Measurements from ENCODE around the gene GATAD2A. TPM values are rescaled to one million over a fixed set of nuclear protein-coding genes. Genes with fewer than 3 reads are reported as not detected.

Gene GATAD2A
- total RNA-seq, 4 donors from 2014 or later: 17.7 to 51.4 (median 40.1) TPM

DNA sequence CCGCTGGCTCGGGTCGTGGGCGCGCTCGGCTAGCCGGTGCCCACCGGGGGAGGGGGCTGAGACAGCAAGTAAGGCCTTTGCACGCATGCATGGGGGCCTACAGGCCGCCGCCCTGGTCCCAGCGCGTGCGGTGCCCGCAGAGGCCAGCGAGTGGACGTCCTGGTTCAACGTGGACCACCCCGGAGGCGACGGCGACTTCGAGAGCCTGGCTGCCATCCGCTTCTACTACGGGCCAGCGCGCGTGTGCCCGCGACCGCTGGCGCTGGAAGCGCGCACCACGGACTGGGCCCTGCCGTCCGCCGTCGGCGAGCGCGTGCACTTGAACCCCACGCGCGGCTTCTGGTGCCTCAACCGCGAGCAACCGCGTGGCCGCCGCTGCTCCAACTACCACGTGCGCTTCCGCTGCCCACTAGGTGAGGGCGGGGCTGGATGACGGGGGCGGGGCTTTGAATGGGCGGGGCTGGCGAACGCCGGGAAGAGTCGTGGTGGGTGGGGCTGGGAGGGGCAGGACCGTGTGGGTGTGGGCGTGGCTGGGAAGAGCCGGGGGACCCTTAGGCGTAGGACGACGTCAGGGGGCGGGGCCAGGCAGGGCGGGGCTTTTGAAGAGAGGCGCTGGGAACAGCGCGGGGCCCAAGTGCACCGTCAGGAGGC lies 134.7 kb downstream of the GATAD2A start:
- H3K36me3 ChIP-seq: no peaks in the 10 kb centered on the region
- intact Hi-C loops (cut with DNase I; ENCODE audit: low total_unique reads) (no loop called here), in situ Hi-C loops (cut with MboI; ENCODE audit: low sequenced_read_pairs in 4 of 4) (loop anchor here in 3 of 4 donors (25.0 kb wide), 2 partner anchors 397 to 422 kb away; no protein-coding TSS in a partner anchor)
- no peak overlapping the region for H3K27ac ChIP-seq
- H3K9me3 ChIP-seq: no peaks in the 10 kb centered on the region
- ATAC-seq: no peak
- H3K4me1 ChIP-seq: peaks cover 0 to 10% of the 10 kb centered on the region in 2 donors
- H3K4me3 ChIP-seq: peak overlapping the region in 2 of 4 donors; percentile 4 to 27
- TF ChIP-seq, protein P1, sequence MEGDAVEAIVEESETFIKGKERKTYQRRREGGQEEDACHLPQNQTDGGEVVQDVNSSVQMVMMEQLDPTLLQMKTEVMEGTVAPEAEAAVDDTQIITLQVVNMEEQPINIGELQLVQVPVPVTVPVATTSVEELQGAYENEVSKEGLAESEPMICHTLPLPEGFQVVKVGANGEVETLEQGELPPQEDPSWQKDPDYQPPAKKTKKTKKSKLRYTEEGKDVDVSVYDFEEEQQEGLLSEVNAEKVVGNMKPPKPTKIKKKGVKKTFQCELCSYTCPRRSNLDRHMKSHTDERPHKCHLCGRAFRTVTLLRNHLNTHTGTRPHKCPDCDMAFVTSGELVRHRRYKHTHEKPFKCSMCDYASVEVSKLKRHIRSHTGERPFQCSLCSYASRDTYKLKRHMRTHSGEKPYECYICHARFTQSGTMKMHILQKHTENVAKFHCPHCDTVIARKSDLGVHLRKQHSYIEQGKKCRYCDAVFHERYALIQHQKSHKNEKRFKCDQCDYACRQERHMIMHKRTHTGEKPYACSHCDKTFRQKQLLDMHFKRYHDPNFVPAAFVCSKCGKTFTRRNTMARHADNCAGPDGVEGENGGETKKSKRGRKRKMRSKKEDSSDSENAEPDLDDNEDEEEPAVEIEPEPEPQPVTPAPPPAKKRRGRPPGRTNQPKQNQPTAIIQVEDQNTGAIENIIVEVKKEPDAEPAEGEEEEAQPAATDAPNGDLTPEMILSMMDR (IDR thresholded peaks at IDR 0.05 in 4 of 5, conservative IDR thresholded peaks at IDR 0.05 in 1 of 5): no peak
- DNase-seq: peak; percentile 15 to 50
- H3K27me3 ChIP-seq: peaks cover 51 to 59% (median 54%) of the 10 kb centered on the region in 3 donors

DNA sequence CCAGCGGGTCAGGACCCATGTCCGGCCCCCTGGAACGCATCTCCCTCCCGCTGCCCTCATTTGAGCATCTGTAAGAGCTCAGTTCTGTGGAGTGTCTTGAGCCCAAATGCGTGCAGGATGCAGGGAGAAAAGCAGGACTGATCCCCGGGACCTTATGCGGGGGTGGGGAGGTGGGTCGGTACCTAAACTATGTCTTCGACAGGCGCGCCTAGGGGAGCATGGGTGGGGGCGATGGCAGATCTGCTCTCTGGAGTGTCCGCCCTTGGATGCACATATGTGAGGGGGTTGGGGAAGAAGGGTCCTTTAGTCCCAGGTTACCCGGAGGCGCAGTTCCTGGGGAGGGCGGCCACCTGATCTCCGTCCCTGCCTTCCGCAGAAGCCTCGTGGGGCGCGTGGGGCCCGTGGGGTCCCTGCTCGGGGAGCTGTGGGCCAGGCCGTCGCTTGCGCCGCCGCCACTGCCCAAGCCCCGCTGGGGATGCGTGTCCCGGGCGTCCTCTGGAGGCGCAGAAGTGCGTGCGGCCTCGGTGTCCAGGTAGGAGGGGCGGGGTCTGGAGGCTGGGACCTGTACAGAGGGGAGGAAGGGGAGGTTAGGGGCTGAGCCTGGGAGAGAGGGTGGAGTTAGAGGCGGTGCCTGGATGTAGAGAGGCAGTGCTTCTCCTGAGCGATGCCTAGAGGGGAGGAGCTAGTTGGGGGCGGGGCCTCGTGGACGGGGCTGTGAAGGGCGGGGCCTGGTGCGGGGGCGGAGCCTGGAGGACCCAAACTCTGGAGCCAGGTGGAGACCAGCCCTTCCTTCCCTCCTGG lies 135.4 kb downstream of the GATAD2A start:
- no peak for DNase-seq
- no peak overlapping the region for H3K27ac ChIP-seq
- H3K4me1 ChIP-seq: peaks cover 0 to 10% of the 10 kb centered on the region in 2 donors
- peaks cover 51 to 59% (median 54%) of the 10 kb centered on the region in 3 donors for H3K27me3 ChIP-seq
- H3K4me3 ChIP-seq: peak overlapping the region in 2 of 4 donors; percentile 4 to 27
- intact Hi-C loops (cut with DNase I; ENCODE audit: low total_unique reads): no loop called here
- in situ Hi-C loops (cut with MboI; ENCODE audit: low sequenced_read_pairs in 4 of 4): loop anchor here in 3 of 4 donors (25.0 kb wide), 2 partner anchors 396 to 421 kb away; no protein-coding TSS in a partner anchor
- ATAC-seq: no peak
- H3K9me3 ChIP-seq: no peaks in the 10 kb centered on the region
- TF ChIP-seq POLR2A (IDR thresholded peaks at IDR 0.05): no peak
- TF ChIP-seq, protein P1 (IDR thresholded peaks at IDR 0.05 in 4 of 5, conservative IDR thresholded peaks at IDR 0.05 in 1 of 5): no peak
- no peaks in the 10 kb centered on the region for H3K36me3 ChIP-seq

DNA sequence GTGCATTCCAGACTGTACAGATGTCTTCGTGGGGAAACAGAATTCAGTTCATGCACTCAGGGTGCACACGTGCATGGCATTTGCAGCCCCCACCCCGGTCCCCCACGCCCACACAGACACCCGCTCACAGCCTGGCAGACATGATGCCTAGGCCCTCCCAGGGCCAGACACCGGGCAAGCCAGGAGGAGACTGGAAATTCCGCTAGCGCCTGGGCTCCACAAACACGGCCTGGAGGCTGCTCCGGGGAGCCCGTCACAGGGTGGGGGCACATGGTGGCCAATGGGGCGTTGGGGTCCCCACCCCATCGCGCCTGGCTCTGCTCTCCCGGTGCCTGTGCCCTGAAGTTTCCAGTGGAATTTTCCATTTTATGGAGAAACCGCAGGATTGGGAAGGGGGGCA lies 136.1 kb downstream of the GATAD2A start:
- intact Hi-C loops (cut with DNase I; ENCODE audit: low total_unique reads) (no loop called here), in situ Hi-C loops (cut with MboI; ENCODE audit: low sequenced_read_pairs in 4 of 4) (loop anchor here in 3 of 4 donors (25.0 kb wide), 2 partner anchors 396 to 421 kb away; no protein-coding TSS in a partner anchor)
- no peak for ATAC-seq
- H3K36me3 ChIP-seq: no peaks in the 10 kb centered on the region
- TF ChIP-seq, protein P1 (IDR thresholded peaks at IDR 0.05 in 4 of 5, conservative IDR thresholded peaks at IDR 0.05 in 1 of 5): no peak
- TF ChIP-seq POLR2A (IDR thresholded peaks at IDR 0.05): no peak
- no peak overlapping the region for H3K4me3 ChIP-seq
- peaks cover 0 to 10% of the 10 kb centered on the region in 2 donors for H3K4me1 ChIP-seq
- no peaks in the 10 kb centered on the region for H3K9me3 ChIP-seq
- H3K27me3 ChIP-seq: peaks cover 55 to 64% (median 61%) of the 10 kb centered on the region in 3 donors
- H3K27ac ChIP-seq: no peak overlapping the region
- DNase-seq: no peak

DNA sequence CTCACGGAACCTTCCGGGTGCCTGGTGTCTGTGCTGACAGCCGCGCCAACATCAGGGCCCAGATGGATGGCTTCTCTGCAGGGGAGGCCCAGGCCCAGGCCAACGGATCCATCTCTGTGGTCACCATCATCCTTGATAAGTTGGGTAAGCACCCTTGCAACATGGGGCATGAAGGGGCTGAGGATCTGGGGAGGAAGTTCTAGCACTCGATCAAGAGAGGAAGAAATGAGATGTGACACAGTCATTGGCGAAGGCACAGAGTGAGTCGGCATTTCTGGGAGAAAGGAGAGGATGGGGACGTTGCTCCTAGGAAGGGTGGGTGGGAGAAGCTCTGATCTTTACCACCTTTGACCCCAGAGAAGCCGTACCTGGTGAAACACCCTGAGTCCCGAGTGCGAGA lies 137.0 kb downstream of the GATAD2A start:
- DNase-seq (no peak), ATAC-seq (no peak)
- no peaks in the 10 kb centered on the region for H3K36me3 ChIP-seq
- TF ChIP-seq POLR2A (IDR thresholded peaks at IDR 0.05): no peak
- TF ChIP-seq, protein P1 (IDR thresholded peaks at IDR 0.05 in 4 of 5, conservative IDR thresholded peaks at IDR 0.05 in 1 of 5): no peak
- H3K4me3 ChIP-seq: no peak overlapping the region
- H3K27me3 ChIP-seq: peaks cover 53 to 65% (median 57%) of the 10 kb centered on the region in 3 donors
- intact Hi-C loops (cut with DNase I; ENCODE audit: low total_unique reads): no loop called here
- no peaks in the 10 kb centered on the region for H3K9me3 ChIP-seq
- no peak overlapping the region for H3K27ac ChIP-seq
- in situ Hi-C loops (cut with MboI; ENCODE audit: low sequenced_read_pairs in 4 of 4): loop anchor here in 3 of 4 donors (25.0 kb wide), 2 partner anchors 395 to 420 kb away; no protein-coding TSS in a partner anchor
- peaks cover 0 to 10% of the 10 kb centered on the region in 2 donors for H3K4me1 ChIP-seq
